Natural killer cell (primary cell): ENCODE results near the gene INTS1. TPM values are rescaled to one million over a fixed set of nuclear protein-coding genes. Genes with fewer than 3 reads are reported as not detected.

Source experiments
- ATAC-seq, 3 donors: fragments of 150-1000 bp in 2 of 3; fragments of 200-7000 bp in 1 of 3; cut with Tn5 transposase; 1 replicate in 1 of 3; 2 replicates in 2 of 3; pipeline ENCODE4 v1.10.0; 2021; ENCODE audit warnings: mild to moderate bottlenecking in 2 of 3, moderate library complexity in 2 of 3
- DNase-seq, 2 donors: peaks; one replicate each; pipeline versions ENCODE4 v3.0.0 to v3.0.0-alpha.2; 2013 to 2021; ENCODE audit warnings: mixed read lengths in 1 of 2
- H3K27ac ChIP-seq: one replicate; pipeline ENCODE4 v1.5.1; 2013; ENCODE audit warnings: mild to moderate bottlenecking, low read length
- H3K27me3 ChIP-seq: one replicate; pipeline ENCODE4 v1.6.1; 2013; ENCODE audit warnings: low read length; ENCODE audit not compliant: control insufficient read depth, insufficient read depth
- H3K36me3 ChIP-seq: one replicate; pipeline ENCODE4 v1.6.1; 2013; ENCODE audit warnings: low read length; ENCODE audit not compliant: control insufficient read depth, insufficient read depth
- H3K4me1 ChIP-seq: one replicate; pipeline ENCODE4 v1.6.1; 2013; ENCODE audit warnings: low read length; ENCODE audit not compliant: control insufficient read depth, insufficient read depth
- H3K4me3 ChIP-seq: one replicate; pipeline ENCODE4 v1.5.1; 2013; ENCODE audit warnings: low read length
- H3K9me3 ChIP-seq: one replicate; pipeline ENCODE4 v1.6.1; 2013; ENCODE audit warnings: low read length; ENCODE audit not compliant: control insufficient read depth, insufficient read depth
- H3K27ac Mint-ChIP-seq, 2 donors: one replicate each; pipeline ENCODE4 v1.8.0; 2022; ENCODE audit warnings: mild to moderate bottlenecking in 2 of 2, mixed read lengths in 2 of 2, moderate library complexity in 1 of 2
- H3K27me3 Mint-ChIP-seq, 2 donors: one replicate each; pipeline ENCODE4 v1.8.0; 2022; ENCODE audit warnings: low read depth in 2 of 2, mixed read lengths in 2 of 2
- H3K36me3 Mint-ChIP-seq: one replicate; pipeline ENCODE4 v1.8.0; 2022; ENCODE audit warnings: mixed read lengths
- H3K4me1 Mint-ChIP-seq, 2 donors: one replicate each; pipeline ENCODE4 v1.8.0; 2022; ENCODE audit warnings: mixed read lengths in 2 of 2
- H3K4me3 Mint-ChIP-seq: one replicate; pipeline ENCODE4 v1.8.0; 2022; ENCODE audit warnings: mild to moderate bottlenecking, moderate library complexity, mixed read lengths
- H3K9me3 Mint-ChIP-seq, 2 donors: one replicate each; pipeline ENCODE4 v1.8.0; 2022; ENCODE audit warnings: mixed read lengths in 2 of 2
- WGBS: methylation state at CpG from one replicate; pipeline ENCODE4 v1.1.7; 2013; ENCODE audit warnings: missing lambda C conversion rate; ENCODE audit not compliant: insufficient coverage; 5-methylcytosine and 5-hydroxymethylcytosine counted together
- intact Hi-C: fragments of 100-400 bp; cut with micrococcal nuclease; formaldehyde crosslinking; loops from one replicate; pipeline ENCODE4 v1.14.2; 2022
- total RNA-seq, 4 donors: library from RNA; stranded (reverse); fragments of 120-200 nt in 1 of 4; gene quantifications; one replicate each; pipeline versions ENCODE4 v1.2.3 to v1.2.4, GENCODE V29; 2013 to 2022
- TF ChIP-seq, protein P1 (sequence below): fragments of 200-600 bp; IDR thresholded peaks from one replicate; pipeline ENCODE4 v1.8.0; 2022; ENCODE audit warnings: antibody characterized with exemption

INTS1 gene
- total RNA-seq, 3 donors from 2014 or later (not counting 1 experiment from before 2014, with no cell fraction given): 92.7 to 115 (median 111) TPM

GRCh38 chr7:1494866-1495563 lies 9.2 kb downstream of the INTS1 start:
- Mint-ChIP-seq H3K27ac (no peak overlapping the region), H3K9me3 (no peaks in the 10 kb centered on the region), H3K27me3 (no peaks in the 10 kb centered on the region), H3K4me1 (no peaks in the 10 kb centered on the region), H3K36me3 (no peaks in the 10 kb centered on the region), H3K4me3 (no peak overlapping the region)
- H3K27me3 ChIP-seq: no peaks in the 10 kb centered on the region
- 96% methylated on average over 27 of the region's 27 CpGs for WGBS
- H3K4me1 ChIP-seq: no peaks in the 10 kb centered on the region
- no peaks in the 10 kb centered on the region for H3K9me3 ChIP-seq
- intact Hi-C loops: no loop called here
- H3K4me3 ChIP-seq: no peak overlapping the region
- no peak for DNase-seq
- TF ChIP-seq, protein P1, sequence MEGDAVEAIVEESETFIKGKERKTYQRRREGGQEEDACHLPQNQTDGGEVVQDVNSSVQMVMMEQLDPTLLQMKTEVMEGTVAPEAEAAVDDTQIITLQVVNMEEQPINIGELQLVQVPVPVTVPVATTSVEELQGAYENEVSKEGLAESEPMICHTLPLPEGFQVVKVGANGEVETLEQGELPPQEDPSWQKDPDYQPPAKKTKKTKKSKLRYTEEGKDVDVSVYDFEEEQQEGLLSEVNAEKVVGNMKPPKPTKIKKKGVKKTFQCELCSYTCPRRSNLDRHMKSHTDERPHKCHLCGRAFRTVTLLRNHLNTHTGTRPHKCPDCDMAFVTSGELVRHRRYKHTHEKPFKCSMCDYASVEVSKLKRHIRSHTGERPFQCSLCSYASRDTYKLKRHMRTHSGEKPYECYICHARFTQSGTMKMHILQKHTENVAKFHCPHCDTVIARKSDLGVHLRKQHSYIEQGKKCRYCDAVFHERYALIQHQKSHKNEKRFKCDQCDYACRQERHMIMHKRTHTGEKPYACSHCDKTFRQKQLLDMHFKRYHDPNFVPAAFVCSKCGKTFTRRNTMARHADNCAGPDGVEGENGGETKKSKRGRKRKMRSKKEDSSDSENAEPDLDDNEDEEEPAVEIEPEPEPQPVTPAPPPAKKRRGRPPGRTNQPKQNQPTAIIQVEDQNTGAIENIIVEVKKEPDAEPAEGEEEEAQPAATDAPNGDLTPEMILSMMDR: no peak
- H3K36me3 ChIP-seq: peaks cover 35% of the 10 kb centered on the region
- ATAC-seq: no peak
- no peak overlapping the region for H3K27ac ChIP-seq

- Histone ChIP-seq H3K9me3 (no peaks in the 10 kb centered on the region), H3K36me3 (peaks cover 37% of the 10 kb centered on the region), H3K4me3 (no peak overlapping the region), H3K27me3 (no peaks in the 10 kb centered on the region), H3K27ac (no peak overlapping the region), H3K4me1 (no peaks in the 10 kb centered on the region)
- DNase-seq (no peak), ATAC-seq (no peak)
- intact Hi-C loops: no loop called here
- H3K27ac Mint-ChIP-seq: no peak overlapping the region
- TF ChIP-seq, protein P1: no peak
- no peaks in the 10 kb centered on the region for H3K27me3 Mint-ChIP-seq
- H3K9me3 Mint-ChIP-seq: no peaks in the 10 kb centered on the region
- WGBS: 96% methylated on average over 25 of the region's 25 CpGs
- H3K4me1 Mint-ChIP-seq: no peaks in the 10 kb centered on the region
- no peaks in the 10 kb centered on the region for H3K36me3 Mint-ChIP-seq
- no peak overlapping the region for H3K4me3 Mint-ChIP-seq
Measured at GRCh38 chr7:1494447-1494846, 9.7 kb downstream of the INTS1 start.

- 95% methylated on average over 26 of the region's 26 CpGs for WGBS
- H3K36me3 ChIP-seq: peaks cover 46% of the 10 kb centered on the region
- intact Hi-C loops: no loop called here
- no peaks in the 10 kb centered on the region for H3K9me3 ChIP-seq
- no peak for DNase-seq
- H3K27ac ChIP-seq: no peak overlapping the region
- no peaks in the 10 kb centered on the region for H3K27me3 ChIP-seq
- Mint-ChIP-seq H3K27ac (no peak overlapping the region), H3K4me3 (no peak overlapping the region), H3K9me3 (no peaks in the 10 kb centered on the region), H3K27me3 (no peaks in the 10 kb centered on the region), H3K4me1 (no peaks in the 10 kb centered on the region), H3K36me3 (no peaks in the 10 kb centered on the region)
- TF ChIP-seq, protein P1: no peak
- no peaks in the 10 kb centered on the region for H3K4me1 ChIP-seq
- ATAC-seq: no peak
- no peak overlapping the region for H3K4me3 ChIP-seq
Measured at GRCh38 chr7:1493571-1493970, 10.6 kb downstream of the INTS1 start.

GRCh38 chr7:1493129-1493528 lies 11.1 kb downstream of the INTS1 start:
- 93% methylated on average over 20 of the region's 20 CpGs for WGBS
- H3K9me3 ChIP-seq: no peaks in the 10 kb centered on the region
- H3K27me3 ChIP-seq: no peaks in the 10 kb centered on the region
- H3K4me3 Mint-ChIP-seq: no peak overlapping the region
- no peaks in the 10 kb centered on the region for H3K4me1 ChIP-seq
- H3K36me3 ChIP-seq: peaks cover 47% of the 10 kb centered on the region
- DNase-seq (no peak), ATAC-seq (no peak)
- no peaks in the 10 kb centered on the region for H3K36me3 Mint-ChIP-seq
- H3K4me1 Mint-ChIP-seq: no peaks in the 10 kb centered on the region
- H3K27ac ChIP-seq: no peak overlapping the region
- TF ChIP-seq, protein P1: no peak
- H3K27me3 Mint-ChIP-seq: no peaks in the 10 kb centered on the region
- no peak overlapping the region for H3K4me3 ChIP-seq
- no peak overlapping the region for H3K27ac Mint-ChIP-seq
- no peaks in the 10 kb centered on the region for H3K9me3 Mint-ChIP-seq
- intact Hi-C loops: no loop called here
